Measurements from ENCODE around the gene ANO1.

The ANO1 gene

DNA sequence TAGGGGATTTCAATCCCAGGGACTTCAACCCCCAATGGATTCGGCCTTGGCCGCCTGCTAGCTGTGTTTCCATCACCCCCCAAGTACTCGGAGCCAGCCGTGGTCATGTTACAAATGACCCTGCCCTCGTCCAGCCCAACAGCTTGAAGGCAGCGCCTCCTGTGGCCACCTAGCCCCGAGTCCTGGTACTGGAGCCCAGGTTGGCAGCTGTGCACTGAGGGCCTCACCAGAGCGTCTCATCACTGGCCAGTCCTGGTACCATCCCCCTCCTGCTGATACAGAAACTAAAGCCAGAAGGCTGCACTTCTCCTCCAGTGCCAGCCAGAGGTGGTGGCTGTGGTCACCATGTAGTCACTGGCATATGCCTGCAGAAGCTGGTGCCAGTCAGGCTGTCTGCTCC is 80.1 kb downstream of the ANO1 start:
- DNase-seq (ENCODE audit: low spot score) (peak; percentile 31), FAIRE-seq (no peak)

DNA sequence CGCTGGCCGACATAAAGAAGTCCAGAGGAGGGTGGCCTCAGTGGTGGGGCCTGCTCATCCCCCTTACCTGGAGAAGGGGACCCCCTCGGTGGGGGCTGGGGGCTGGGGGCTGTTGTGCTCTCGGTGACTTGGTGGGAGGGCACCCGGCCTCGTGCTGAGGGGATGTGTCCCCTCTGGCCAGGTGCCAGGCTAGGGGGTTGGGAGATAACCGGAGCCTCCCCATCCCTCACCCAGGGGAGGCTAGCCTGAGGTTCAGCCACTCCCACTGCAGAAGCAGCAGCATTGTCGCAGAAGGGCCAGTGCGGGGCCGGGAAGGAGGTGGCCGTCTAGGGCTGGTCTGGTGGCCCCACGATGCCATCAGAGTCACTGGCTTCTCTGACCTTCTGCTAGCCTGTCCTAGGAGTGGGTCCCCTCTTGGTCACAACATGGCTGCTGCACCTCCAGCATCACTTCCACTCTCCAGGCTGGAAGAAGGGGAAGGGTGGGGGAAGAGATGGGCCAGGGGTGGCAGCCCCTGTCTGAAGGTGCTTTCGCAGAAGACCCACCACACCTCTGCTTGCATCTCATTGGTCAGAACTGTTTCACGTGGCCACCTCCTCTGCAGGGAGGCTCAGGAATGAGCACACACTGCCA is 80.8 kb downstream of the ANO1 start:
- DNase-seq (ENCODE audit: low spot score) (no peak), FAIRE-seq (no peak)

DNA sequence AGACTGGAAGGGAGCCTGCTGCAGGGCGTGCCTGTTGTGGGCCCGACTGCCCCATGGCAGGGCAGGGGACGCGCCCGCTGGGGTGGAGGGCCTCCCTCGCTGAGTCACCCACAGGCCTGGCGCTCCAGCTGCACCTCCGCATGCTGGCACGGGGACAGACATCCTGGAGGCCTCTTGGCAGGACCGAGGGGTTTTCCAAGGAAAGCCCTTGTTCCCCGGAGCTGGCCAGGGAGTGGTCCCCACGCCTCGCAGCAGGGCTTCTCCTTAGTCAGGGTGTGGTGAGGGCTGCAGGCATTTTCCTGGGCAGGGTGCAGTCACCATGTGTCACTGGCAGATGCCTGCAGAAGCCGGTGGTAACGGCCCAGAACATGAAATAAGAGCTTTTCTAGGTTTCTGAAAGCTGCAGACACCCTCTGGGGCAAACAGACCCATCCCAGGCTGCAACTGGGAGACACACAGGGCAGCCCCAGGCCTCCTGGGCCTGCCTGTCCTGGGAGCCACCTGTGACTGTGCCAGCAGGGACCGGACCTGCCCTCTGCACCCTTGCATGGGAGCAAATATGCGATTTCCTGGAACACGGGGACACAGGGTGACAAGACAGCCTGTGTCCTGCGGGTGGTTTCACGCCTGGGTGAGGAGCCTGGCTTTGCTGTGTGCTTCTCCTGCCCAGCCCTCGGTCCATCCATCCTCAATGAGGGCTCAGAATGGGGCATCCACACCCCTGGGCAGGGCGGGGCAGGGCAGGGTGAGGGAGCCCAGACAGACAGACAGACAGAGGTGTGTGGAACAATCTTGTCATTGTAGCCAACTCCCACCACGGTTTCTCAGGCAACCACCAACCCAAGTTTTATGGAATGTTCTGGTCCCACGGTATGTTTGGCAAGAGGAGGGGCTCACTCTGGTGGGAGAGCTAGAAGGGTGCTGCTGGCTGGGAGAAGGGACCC is 81.8 kb downstream of the ANO1 start:
- DNase-seq (ENCODE audit: low spot score) (peak; percentile 92), FAIRE-seq (peak; percentile 88)

DNA sequence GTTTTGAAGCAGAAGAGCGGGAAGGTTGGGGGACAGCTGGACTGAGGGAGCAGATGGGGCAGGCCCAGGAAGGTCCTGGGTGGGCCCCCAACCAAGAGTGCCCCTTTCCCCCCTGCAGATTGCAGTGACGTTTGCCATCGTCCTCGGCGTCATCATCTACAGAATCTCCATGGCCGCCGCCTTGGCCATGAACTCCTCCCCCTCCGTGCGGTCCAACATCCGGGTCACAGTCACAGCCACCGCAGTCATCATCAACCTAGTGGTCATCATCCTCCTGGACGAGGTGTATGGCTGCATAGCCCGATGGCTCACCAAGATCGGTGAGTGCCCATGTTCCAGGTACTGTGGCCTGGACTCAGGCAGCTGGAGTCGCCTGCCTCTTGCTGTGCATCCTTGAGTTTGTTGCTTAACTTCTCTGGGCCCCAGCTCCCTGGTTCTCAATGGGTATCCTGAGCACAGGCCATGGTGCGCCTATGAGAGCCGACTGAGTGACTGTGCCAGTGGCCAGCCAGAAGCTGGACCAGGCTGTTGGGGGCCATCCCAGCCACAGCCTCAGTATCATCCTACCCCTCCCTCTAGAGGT is 83.0 kb downstream of the ANO1 start:
- DNase-seq (ENCODE audit: low spot score), result no peak
- FAIRE-seq, result peak; percentile 56

DNA sequence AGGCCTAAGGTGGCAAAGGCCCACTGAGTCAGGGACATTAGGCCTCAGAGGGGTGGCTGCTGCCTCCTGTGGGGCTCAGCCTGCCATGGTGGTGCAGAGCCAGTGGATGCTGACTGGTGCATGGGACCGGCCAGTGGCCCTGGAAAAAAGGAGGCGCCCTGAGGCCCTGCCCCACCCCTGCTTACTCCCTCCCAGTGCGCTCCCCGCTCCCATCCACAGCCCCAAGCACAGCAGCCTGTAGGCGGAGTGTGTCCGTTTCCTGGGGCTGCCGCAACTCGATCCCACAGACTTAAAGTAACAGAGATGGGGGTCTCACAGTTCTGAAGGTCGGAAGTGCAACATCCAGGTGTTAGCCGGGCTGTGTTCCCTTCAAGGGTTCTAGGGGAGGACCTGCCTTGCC is 86.6 kb downstream of the ANO1 start:
- DNase-seq (ENCODE audit: low spot score), result no peak
- FAIRE-seq, result no peak

DNA sequence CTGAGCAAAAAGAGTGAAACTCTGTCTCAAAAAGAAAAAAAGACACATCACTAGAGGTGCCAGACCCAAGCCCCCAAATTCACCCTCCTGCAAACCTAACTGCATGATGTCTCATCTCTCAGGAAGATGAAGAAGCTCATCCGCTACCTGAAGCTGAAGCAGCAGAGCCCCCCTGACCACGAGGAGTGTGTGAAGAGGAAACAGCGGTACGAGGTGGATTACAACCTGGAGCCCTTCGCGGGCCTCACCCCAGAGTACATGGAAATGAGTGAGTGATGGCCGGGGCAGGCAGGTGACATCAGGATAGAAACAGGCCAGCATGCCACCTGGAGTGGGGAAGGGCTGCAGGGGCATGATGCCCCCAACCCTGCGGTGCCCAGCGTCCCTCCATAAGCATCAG is 89.0 kb downstream of the ANO1 start:
- DNase-seq (ENCODE audit: low spot score), result no peak
- no peak for FAIRE-seq

DNA sequence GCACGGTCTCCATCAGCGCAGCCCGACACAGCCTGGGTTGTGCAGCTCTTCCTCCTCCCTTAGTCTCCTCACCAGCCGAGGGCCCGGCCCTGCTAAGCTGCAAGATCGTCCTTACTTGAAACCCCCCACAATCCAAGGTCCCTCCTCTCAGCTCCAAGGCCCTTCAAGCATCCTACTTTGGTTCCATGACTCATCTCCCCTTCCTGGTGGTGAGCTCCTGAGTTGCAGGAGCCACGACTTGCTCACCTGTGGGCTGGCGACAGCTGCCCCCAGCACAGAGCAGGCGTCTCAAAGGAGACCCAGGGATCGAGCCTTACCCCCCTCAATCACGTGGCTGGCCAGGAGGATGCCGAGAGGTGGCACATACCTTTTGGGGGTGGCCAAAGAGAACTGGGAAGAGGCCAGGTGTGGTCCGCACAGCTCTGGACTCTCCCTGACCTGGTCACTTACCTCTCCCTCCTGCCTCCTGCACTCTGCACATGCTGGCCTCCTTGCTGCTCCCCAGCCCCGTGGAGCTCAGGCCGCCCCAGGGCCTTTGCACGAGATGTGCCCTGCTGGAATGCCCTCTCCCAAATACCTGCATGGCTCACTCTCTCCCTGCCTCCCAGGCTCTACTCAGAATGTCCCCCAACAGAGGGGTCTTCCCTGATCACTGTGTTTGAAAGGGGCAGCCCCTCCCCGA is 89.7 kb downstream of the ANO1 start:
- no peak for FAIRE-seq
- no peak for DNase-seq (ENCODE audit: low spot score)

DNA sequence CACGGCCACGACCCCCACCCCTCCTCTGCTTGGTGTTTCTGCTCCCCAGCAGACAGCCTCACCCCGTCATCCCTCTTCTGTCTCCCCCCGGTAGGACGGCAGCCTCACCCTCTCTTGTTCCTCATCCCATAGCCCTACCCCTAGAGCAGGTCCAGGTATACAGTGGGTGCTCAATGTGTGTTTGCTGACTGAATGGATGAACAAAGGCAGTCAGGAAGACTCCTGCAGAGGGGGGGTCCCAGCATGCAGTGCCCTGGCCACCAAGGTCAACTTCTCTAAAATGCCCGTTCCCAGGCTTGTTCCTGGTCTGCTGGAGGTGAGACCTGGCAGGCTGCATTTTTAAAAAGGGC is 90.3 kb downstream of the ANO1 start:
- FAIRE-seq (no peak), DNase-seq (ENCODE audit: low spot score) (no peak)

DNA sequence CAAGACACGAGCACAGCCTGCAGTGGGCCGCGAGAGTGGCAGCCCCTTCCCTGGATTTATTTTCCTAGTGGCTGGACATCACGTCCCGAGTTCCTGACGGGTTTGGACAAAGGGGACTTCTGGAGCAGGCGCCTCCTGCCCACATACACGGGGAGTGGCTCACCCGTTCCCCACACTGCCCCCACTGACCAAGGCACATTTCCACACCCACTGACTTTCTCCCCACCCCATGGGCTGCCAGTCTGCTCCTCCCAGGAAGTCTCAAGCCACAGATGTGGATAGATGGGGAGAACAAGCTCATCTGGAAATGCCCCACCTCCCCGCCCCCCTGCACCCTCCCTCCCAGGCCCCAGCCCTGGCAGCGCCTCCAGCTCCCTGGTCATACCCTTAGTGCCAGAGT is 91.0 kb downstream of the ANO1 start:
- FAIRE-seq (no peak), DNase-seq (ENCODE audit: low spot score) (no peak)

DNA sequence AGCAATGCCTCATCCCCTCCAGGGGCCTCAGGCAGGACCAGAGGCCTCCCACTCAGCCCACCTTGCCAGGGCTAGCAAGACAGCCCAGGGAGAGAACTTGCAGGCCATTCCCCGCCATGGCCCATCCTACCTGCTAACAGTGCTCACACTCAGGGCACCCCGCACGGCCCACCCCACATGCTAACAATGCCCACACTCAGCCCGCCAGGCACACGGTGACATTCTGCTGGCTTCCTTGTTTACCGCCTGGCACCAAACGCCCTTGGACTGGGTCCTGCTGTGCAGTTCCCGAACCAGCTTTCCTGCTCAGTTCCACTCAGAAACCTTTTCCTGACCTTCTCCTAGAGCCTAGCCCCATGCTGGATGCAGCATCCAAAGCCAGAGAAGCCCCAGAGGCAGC is 91.5 kb downstream of the ANO1 start:
- DNase-seq (ENCODE audit: low spot score), result no peak
- FAIRE-seq, result no peak

DNA sequence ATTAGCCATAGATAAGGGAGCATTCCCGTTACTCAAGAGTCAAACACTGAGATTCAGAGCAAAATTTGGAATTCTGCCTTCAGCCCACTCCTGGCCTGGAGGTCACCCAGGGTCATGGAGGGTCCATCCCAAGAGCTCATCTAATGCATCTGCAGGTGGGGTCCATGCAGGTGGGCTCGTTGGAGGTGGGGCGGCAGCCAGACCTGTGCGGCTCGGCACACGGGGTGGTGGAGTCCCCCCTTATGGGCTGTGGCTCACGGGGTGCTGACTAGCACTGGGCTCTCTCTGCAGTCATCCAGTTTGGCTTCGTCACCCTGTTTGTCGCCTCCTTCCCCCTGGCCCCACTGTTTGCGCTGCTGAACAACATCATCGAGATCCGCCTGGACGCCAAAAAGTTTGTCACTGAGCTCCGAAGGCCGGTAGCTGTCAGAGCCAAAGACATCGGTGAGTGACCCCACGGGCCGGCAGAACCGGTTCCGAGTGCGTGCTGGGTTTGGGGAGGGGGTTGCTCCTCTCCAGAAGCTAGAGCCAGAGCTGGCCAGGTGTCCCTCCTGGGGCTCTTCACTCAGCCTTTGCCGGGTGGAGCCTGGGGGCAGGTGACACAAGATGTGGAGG is 92.6 kb downstream of the ANO1 start:
- FAIRE-seq, result no peak

DNA sequence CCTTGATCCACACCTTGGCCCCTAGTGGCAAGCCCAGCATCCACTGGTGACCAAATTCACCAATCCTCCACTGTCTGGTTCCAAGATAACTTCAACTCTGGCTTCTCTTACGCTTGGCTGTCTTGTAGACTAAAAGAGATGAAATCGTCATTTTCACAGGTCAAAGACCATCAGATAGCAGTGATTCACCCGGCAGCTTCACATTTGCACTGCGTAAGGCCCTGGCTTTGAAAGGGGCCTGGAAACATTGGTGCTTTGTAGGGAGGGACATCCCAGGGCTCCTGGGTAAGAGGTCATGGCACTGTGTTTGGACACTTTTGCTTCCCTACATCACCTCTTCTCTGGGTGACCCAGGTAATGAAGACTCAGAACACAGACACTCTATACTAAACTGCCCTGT is 94.9 kb downstream of the ANO1 start:
- FAIRE-seq (no peak), DNase-seq (ENCODE audit: low spot score) (no peak)

More for the DNA sequence above, 92.6 kb downstream of the ANO1 start:
- DNase-seq (ENCODE audit: low spot score), result no peak

DNA sequence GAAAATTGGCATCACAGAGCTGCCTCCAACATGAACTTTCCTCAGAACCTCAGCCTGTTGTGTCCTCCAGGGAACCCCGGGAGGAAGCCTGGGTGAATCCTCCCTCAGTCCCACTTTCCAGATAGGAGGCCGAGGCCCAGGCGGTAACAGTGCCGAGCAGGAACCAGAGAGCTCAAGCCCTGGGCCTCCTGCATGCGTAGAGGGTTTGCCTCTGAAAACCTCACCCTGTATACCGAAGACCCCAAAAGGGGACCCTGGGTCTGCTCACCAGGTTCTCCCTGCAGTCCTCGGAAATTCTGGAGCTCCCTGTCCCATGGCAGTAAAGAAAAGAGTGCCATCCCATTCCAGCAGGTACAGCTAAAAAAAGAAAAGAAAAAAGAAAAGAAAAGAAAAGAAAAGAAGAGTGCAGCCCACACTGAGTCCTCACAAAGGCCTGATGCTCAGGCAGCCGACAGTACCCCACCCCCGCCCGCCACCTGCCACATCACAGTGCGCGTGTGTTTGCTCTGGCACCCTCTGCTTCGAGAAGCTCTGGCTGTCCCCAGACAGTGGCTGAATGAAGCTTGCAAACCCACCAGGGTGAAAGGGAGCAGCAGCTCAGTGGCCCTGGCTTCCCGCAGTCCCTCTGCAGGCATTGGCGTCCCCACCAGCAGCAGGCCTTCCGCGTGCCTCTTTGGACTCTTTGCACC is 96.6 kb downstream of the ANO1 start:
- FAIRE-seq (no peak), DNase-seq (ENCODE audit: low spot score) (no peak)

DNA sequence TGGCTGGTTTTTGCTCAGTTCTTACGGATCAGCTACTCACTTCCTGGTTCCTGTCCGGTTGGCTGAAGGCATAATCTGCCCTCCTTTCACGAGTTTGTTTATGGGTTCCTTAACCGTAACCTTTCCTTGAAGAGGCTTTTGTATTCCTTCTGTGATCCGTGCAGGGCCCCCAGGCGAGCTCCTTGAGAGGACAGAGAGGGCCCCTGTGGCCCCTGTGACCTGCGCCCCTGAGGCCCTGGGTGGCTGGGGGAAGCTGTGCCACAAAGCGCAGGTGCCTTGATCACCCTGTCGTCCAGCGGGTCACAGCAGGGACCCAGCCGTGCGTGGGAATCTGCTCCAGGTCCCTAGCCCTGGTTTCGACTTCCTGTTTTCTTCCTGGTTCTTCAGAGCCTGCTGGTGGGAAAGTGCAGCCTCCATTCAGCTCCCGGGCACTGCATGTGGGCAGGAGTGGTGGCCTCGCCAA is 97.2 kb downstream of the ANO1 start:
- FAIRE-seq (no peak), DNase-seq (ENCODE audit: low spot score) (no peak)

DNA sequence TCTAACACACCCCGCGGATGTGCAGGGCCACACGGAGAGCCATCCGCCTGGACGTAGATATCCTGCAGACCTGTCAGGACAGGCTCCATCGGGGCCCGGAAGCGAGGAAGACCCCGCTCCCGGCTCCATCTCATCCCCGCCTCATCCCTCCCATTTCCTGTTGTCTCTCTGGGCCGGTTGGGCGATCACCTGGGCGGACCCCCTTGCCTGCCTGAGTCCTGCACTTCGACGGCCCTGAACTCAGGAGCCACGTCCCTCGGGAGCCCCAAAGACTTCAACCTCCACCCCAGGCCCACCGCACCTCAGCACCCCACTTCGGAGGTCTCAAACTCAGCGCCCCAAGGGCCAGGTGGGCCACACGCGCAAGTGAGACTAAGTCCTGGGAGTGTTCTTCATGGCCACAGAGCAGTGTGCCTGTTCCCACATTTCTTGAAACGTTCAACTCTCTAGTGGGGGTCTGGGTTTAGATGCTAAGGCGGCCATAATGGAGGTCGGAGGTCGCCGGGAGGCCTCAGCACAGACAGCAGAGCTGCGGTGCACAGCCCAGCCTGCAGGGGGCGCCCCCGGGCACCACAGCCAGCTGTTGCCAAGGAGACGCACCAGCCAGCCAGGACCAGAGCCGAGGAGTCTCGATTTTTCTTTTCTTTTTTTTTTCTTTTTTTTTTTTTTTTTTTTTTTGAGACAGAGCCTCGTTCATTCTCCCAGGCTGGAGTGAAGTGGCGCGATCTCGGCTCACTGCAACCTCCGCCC is 99.0 kb downstream of the ANO1 start:
- peak; percentile 89 for DNase-seq (ENCODE audit: low spot score)
- FAIRE-seq, result no peak

DNA sequence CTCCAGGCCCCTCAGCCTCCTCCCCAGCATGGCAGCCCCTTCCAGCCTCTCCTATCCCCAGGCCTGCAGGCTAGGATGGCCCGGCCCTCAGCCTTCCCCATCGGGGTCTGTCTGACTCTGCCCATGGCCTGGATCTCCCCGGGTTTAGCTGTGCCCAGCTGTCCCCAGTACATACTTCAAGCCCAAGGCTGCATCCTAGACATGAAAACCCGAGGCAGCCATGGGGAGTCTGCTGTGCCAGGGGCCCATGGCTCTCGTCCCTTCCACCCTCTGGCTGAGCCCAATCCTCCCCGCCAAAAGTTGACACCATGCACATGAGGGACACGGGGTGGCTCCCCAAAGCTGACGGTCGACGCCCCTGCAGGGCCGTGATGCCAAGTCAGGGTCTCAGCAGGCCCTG is 102.8 kb downstream of the ANO1 start:
- DNase-seq (ENCODE audit: low spot score) (no peak), FAIRE-seq (no peak)

DNA sequence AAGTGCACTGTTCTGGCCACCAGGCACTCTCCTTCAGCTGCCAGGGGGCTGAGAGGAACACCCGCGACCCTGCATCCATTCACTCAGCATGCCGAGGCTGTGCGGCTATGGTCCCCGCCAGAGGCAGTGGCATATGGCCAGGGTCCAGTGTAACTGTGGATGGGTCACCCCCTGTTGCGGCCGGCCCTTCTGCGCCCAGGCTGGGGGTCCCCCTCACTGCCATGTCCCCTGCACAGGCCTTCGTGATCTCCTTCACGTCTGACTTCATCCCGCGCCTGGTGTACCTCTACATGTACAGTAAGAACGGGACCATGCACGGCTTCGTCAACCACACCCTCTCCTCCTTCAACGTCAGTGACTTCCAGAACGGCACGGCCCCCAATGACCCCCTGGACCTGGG is 104.1 kb downstream of the ANO1 start:
- FAIRE-seq (no peak), DNase-seq (ENCODE audit: low spot score) (no peak)

DNA sequence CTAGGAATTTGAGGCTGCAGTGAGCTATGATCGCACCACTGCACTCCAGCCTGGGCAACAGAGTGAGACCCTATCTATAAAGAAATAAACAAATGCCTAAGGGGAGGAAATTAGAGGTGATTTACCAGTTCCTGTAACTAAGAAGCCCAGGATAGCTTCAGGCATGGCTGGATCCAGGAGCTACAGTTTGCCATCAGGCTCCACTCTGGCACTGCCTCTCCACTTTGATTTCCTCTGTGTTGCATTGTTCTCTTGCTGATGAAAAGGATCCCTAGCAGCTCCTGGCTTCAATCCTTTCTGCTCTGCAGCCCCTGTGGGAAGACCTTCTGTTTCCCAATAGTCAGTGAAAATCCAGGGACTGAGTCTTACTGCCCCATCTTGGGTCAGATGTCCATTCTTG is 104.9 kb downstream of the ANO1 start:
- no peak for FAIRE-seq
- no peak for DNase-seq (ENCODE audit: low spot score)

DNA sequence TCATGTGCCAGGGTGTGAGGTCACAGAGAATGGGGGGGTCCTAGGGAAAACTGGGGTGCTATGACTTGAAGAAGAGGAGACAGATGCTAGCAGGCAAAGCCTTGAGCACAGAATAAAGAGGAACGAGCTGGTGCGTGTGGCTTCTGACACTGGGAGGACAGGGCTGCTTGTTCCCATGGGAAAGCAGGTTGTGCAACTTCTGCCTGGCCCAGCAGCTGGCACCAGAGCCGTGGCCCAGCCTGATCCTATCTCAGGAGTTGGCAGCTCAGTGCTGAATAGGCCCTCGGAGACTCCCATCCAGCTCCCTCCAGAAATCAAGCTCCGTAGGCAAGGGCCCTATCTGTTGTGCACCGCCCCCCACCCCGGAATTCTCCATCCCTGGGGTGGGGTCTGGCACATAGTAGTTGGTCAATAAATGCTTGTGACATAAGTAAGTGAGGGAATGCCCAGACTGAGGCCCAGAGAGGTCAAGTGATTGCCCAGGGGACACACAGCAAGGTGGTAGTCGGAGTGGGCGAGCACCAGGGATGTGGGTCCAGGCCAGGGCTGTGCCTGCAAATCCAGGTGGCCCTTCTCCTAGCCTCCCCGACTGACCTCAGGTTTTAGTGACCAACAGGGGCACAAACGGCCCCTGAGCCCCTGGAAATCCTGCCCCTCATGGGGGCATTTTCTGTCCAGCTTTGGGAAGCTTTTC is 105.5 kb downstream of the ANO1 start:
- FAIRE-seq (no peak), DNase-seq (ENCODE audit: low spot score) (no peak)

DNA sequence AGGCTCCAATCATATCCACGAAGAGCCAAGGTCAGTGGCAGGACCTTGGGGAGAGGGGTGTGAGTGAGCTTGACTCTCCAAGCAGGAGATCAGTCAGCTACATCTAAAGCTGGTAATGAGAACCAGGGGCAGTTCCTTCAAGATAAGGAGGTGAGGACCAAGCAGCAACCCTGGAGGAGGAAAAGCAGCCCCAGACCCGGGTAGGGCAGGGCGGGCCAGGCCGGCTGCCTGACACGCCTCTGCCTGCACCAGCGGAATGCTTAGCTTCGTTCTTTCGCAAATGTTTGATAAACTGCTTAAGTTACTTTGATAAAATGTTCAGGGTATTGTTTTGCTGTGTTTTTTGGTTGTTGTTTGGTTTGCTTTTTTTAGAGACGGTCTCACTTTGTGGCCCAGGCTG is 106.3 kb downstream of the ANO1 start:
- DNase-seq (ENCODE audit: low spot score), result no peak
- FAIRE-seq, result no peak

Data from urothelium cell line (cell line).